Thyroid gland (tissue), 4 donors: ENCODE data around the gene SCYL1. TPM values are rescaled to one million over a fixed set of nuclear protein-coding genes. Genes with fewer than 3 reads are reported as not detected.

Experiments used
- DNase-seq, 2 donors: peaks; one replicate each; pipeline ENCODE4 v3.0.0-alpha.2; 2019
- H3K27ac ChIP-seq, 3 donors: fragments of 200-600 bp; sonication (generic); 1 replicate in 2 of 3; 2 replicates in 1 of 3; pipeline ENCODE4 v1.5.1; 2016 to 2019; ENCODE audit warnings: mild to moderate bottlenecking in 1 of 3, moderate library complexity in 1 of 3
- H3K27me3 ChIP-seq: fragments of 200-600 bp; sonication (generic); one replicate; pipeline ENCODE4 v1.5.1; 2019
- H3K36me3 ChIP-seq, 2 donors: fragments of 200-600 bp; sonication (generic); one replicate each; pipeline ENCODE4 v1.5.1; 2016 to 2019
- H3K4me1 ChIP-seq, 2 donors: fragments of 200-600 bp; sonication (generic); one replicate each; pipeline ENCODE4 v1.5.1; 2017 to 2019
- H3K4me3 ChIP-seq, 3 donors: fragments of 200-600 bp; sonication (generic); replicated peaks in 1 of 3; 1 replicate in 2 of 3; 2 replicates in 1 of 3; pipeline ENCODE4 v1.5.1; 2016; ENCODE audit warnings: mild to moderate bottlenecking in 1 of 3
- H3K9me3 ChIP-seq: fragments of 200-600 bp; sonication (generic); one replicate; pipeline ENCODE4 v1.5.1; 2017
- POLR2A ChIP-seq, 2 donors: fragments of 450-650 bp; IDR thresholded peaks; one replicate each; pipeline ENCODE4 v1.6.1; 2017; ENCODE audit warnings: antibody characterized with exemption in 2 of 2, mild to moderate bottlenecking in 2 of 2, moderate library complexity in 1 of 2
- WGBS, 2 donors: methylation state at CpG; one replicate each; pipeline ENCODE4 v1.1.5; 2017; 5-methylcytosine and 5-hydroxymethylcytosine counted together
- intact Hi-C: fragments of 100-400 bp; cut with DNase I; formaldehyde crosslinking; loops from one replicate; pipeline ENCODE4 v1.15.1; 2023
- total RNA-seq, 4 donors: library from RNA; depleted of rRNA; stranded (reverse); fragments of >200 nt; gene quantifications; one replicate each; pipeline ENCODE4 v1.2.3, GENCODE V29; 2016
- TF ChIP-seq, protein P1 (sequence below), 6 experiments: fragments of 200-600 bp in 3 of 6; fragments of 450-650 bp in 3 of 6; sonication (generic) in 3 of 6; IDR thresholded peaks; one replicate each; pipeline ENCODE4 v1.5.1; 2016 to 2019; ENCODE audit warnings: antibody characterized with exemption in 6 of 6, mild to moderate bottlenecking in 2 of 6, inconsistent platforms in 1 of 6, moderate library complexity in 1 of 6

SCYL1 gene
- total RNA-seq, 4 donors from 2014 or later: 99.8 to 122 (median 116) TPM

DNA sequence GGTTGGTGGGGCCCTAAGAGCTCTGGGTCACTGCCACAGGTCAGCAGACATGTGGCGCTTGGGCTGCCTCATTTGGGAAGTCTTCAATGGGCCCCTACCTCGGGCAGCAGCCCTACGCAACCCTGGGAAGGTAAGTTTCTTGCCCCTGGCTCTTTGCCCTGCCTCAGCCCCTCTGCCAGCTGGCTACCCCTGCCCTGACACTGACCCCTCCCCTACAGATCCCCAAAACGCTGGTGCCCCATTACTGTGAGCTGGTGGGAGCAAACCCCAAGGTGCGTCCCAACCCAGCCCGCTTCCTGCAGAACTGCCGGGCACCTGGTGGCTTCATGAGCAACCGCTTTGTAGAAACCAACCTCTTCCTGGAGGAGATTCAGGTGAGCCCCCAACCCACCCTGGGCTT is 1.9 kb downstream of the SCYL1 start:
- Histone ChIP-seq H3K4me1 (peaks cover 27 to 34% of the 10 kb centered on the region in 2 donors), H3K9me3 (no peaks in the 10 kb centered on the region), H3K36me3 (peaks cover 29% of the 10 kb centered on the region in 2 donors), H3K4me3 (no peak overlapping the region), H3K27ac (no peak overlapping the region), H3K27me3 (no peaks in the 10 kb centered on the region)
- TF ChIP-seq, protein P1, sequence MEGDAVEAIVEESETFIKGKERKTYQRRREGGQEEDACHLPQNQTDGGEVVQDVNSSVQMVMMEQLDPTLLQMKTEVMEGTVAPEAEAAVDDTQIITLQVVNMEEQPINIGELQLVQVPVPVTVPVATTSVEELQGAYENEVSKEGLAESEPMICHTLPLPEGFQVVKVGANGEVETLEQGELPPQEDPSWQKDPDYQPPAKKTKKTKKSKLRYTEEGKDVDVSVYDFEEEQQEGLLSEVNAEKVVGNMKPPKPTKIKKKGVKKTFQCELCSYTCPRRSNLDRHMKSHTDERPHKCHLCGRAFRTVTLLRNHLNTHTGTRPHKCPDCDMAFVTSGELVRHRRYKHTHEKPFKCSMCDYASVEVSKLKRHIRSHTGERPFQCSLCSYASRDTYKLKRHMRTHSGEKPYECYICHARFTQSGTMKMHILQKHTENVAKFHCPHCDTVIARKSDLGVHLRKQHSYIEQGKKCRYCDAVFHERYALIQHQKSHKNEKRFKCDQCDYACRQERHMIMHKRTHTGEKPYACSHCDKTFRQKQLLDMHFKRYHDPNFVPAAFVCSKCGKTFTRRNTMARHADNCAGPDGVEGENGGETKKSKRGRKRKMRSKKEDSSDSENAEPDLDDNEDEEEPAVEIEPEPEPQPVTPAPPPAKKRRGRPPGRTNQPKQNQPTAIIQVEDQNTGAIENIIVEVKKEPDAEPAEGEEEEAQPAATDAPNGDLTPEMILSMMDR (IDR thresholded peaks at IDR 0.05): no peak
- TF ChIP-seq POLR2A (IDR thresholded peaks at IDR 0.05): no peak
- 94 to 97% methylated on average over 7 to 8 of the region's 8 CpGs for WGBS, 2 donors
- DNase-seq: no peak
- intact Hi-C loops: loop anchor here (10.0 kb wide), 1 partner anchor 242 kb away; no protein-coding TSS in a partner anchor

DNA sequence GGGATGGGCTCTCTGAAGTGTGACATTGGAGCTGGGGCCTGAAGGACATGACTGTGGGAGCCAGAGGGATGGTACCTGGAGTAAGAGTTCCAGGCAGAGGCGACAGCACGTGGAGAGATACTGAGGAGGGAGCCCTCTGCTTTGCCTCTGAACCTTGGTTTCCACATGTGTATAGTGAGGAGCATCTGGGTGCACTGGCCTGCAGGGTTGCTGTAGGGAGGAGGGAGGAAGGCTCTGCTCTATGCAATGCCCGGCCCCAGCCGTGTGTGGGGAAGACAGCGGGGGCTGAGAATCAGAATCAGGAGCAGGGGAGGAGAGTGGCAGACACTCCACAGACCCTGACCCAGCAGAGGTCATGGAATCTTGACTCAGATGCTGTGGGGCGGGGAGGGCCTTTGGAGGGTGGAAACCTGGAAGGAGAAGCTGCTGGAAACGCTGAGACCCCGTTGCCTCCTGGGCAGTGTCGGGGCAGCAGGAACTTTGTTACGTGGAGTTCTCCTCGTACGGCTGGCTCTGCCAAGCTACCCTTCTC is 4.0 kb downstream of the SCYL1 start:
- H3K27ac ChIP-seq: no peak overlapping the region
- 90 to 92% methylated on average over 12 of the region's 12 CpGs for WGBS, 2 donors
- H3K9me3 ChIP-seq: no peaks in the 10 kb centered on the region
- peaks cover 45 to 48% of the 10 kb centered on the region in 2 donors for H3K36me3 ChIP-seq
- TF ChIP-seq, protein P1 (IDR thresholded peaks at IDR 0.05): no peak
- no peak for TF ChIP-seq POLR2A (IDR thresholded peaks at IDR 0.05)
- H3K4me3 ChIP-seq: no peak overlapping the region
- intact Hi-C loops: loop anchor here (10.0 kb wide), 1 partner anchor 244 kb away; no protein-coding TSS in a partner anchor
- peaks cover 18 to 20% of the 10 kb centered on the region in 2 donors for H3K4me1 ChIP-seq
- no peaks in the 10 kb centered on the region for H3K27me3 ChIP-seq
- DNase-seq: no peak

DNA sequence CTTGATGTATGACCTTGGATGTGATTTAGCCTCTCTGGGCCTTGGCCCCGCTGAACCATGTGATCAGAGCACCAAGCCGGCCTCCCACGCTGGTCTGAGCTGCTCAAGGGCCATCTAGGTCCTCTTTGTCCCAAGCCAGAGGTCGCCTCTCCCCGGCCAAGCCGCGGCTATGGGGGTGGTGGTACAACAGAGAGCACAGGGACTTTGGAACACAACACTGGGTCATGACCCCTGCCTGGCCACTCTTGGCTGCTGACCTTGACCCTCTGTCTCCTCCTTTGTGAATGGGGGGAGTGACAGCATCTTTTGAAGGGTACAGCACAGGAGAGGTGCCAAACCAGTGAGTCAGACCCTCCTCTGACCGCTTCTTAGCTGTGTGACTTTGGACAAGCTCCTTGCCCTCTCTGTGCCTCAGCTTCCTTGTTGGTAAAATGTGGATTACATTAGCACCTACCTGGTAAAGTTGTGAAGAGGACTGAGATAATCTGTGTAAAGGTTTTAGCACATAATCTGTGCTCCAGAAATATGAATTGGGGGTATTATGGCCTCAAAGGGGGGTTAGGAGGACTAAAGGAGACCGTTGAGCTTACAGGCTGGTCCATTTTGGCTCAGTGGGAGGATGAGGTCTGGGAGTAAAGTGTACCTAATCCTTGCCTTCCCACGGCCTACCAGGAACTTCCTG is 4.7 kb downstream of the SCYL1 start:
- 77 to 83% methylated on average over 7 to 10 of the region's 10 CpGs for WGBS, 2 donors
- no peak for DNase-seq
- peaks cover 11 to 14% of the 10 kb centered on the region in 2 donors for H3K4me1 ChIP-seq
- no peak overlapping the region for H3K4me3 ChIP-seq
- peaks cover 45 to 49% of the 10 kb centered on the region in 2 donors for H3K36me3 ChIP-seq
- H3K9me3 ChIP-seq: no peaks in the 10 kb centered on the region
- H3K27ac ChIP-seq: no peak overlapping the region
- TF ChIP-seq, protein P1 (IDR thresholded peaks at IDR 0.05): no peak
- no peak for TF ChIP-seq POLR2A (IDR thresholded peaks at IDR 0.05)
- intact Hi-C loops: loop anchor here (10.0 kb wide), 1 partner anchor 245 kb away; no protein-coding TSS in a partner anchor
- no peaks in the 10 kb centered on the region for H3K27me3 ChIP-seq

DNA sequence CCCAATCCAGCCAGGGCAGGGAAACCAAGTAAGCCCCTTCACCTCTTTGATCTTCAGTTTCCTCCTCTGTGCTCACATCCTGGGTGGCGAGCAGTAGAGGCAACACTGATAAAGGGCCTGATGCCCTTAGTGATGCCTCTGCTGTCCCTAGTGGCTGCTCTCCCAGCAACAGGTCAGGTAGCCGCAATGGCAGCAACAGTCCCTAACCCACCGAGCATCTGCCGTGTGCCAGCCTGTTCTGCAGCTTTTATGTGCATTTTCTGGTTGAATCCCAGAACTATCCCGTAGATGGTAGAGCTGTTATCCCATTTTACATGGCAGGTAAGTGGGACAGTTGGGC is 5.2 kb downstream of the SCYL1 start:
- Histone ChIP-seq H3K27ac (no peak overlapping the region), H3K4me3 (no peak overlapping the region), H3K27me3 (no peaks in the 10 kb centered on the region), H3K9me3 (no peaks in the 10 kb centered on the region), H3K4me1 (peaks cover 11 to 14% of the 10 kb centered on the region in 2 donors), H3K36me3 (peaks cover 45 to 50% of the 10 kb centered on the region in 2 donors)
- TF ChIP-seq POLR2A (IDR thresholded peaks at IDR 0.05): no peak
- TF ChIP-seq, protein P1 (IDR thresholded peaks at IDR 0.05): no peak
- intact Hi-C loops: no loop called here
- DNase-seq: no peak
- 88 to 91% methylated on average over 2 to 5 of the region's 5 CpGs for WGBS, 2 donors

DNA sequence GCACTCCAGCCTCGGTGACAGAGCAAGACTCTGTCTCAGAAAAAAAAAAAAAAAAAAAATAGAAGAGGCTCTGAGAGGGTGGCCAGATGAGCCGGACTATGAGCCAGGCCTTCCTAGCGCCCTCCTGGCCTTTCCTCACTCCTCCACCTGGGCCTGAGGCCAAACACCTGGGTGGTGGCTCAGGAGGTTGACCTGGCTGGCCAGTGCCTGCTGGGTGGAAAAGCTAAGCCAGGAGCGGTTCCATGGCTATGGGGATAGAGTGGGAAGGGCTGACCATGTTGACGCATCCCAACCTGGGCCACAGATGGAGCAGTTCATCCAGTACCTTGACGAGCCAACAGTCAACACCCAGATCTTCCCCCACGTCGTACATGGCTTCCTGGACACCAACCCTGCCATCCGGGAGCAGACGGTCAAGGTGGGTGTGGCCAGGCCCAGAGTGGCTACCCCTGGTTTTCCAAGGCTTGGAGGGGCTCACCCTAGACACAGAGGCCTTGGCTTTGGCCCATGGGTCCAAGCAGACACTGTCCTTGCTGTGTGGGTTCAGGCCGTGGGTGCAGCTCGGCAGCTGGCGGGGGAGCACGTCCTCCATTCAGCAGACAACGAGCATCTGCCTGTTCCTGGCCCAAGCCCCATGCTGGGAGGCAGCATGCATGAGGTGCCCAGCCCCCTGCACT is 7.6 kb downstream of the SCYL1 start:
- no peaks in the 10 kb centered on the region for H3K4me1 ChIP-seq
- H3K36me3 ChIP-seq: peaks cover 47 to 54% of the 10 kb centered on the region in 2 donors
- H3K27ac ChIP-seq: no peak overlapping the region
- no peaks in the 10 kb centered on the region for H3K27me3 ChIP-seq
- no peak for TF ChIP-seq POLR2A (IDR thresholded peaks at IDR 0.05)
- TF ChIP-seq, protein P1 (IDR thresholded peaks at IDR 0.05): no peak
- no peak for DNase-seq
- H3K4me3 ChIP-seq: no peak overlapping the region
- H3K9me3 ChIP-seq: no peaks in the 10 kb centered on the region
- intact Hi-C loops: no loop called here
- 96% methylated on average over 8 to 11 of the region's 15 CpGs for WGBS, 2 donors
